ENCODE results near the gene TMEM132C. TPM values are rescaled to one million over a fixed set of nuclear protein-coding genes. Genes with fewer than 3 reads are reported as not detected.

TMEM132C gene
- polyA plus RNA-seq, 2 donors = 0.43 to 0.65 TPM

DNA sequence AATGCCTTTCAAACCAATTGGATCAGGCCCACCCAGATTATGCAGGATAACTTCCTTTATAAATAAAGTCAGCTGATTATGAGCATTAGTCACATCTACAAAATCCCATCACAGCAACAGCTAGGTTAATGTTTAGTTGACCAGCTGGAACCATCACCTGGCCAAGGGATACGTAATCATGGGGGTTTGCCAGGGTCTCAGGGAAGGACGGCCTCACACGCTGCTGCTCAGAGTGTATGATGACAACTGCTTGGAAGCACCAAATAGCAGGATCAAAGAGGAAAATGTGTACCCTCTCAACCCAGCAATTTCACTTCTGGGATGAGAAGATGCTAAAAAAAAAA is 394.2 kb downstream of the TMEM132C start:
- no peak overlapping the region for H3K4me3 ChIP-seq (ENCODE audit: low read depth in 1 of 2, low read length in 2 of 2)
- H3K4me1 ChIP-seq (ENCODE audit: control insufficient read depth in 2 of 2, insufficient read depth in 2 of 2, low read length in 1 of 2) = peaks cover 0 to 2% of the 10 kb centered on the region in 2 donors
- WGBS, 2 donors = 49 to 57% methylated on average over 3 of the region's 3 CpGs
- no peaks in the 10 kb centered on the region for H3K36me3 ChIP-seq (ENCODE audit: control insufficient read depth in 2 of 2, insufficient read depth in 2 of 2, low read length in 1 of 2)
- H3K9me3 ChIP-seq (ENCODE audit: control insufficient read depth in 2 of 2, insufficient read depth in 1 of 2, low read depth in 1 of 2, low read length in 1 of 2) = peaks cover 5 to 28% of the 10 kb centered on the region in 2 donors
- no peak overlapping the region for H3K27ac ChIP-seq (ENCODE audit: low read depth in 2 of 2, low read length in 1 of 2)
- H3K27me3 ChIP-seq (ENCODE audit: control insufficient read depth in 1 of 2, insufficient read depth in 2 of 2, low read length in 2 of 2) = no peaks in the 10 kb centered on the region

- no peak overlapping the region for H3K4me3 ChIP-seq (ENCODE audit: low read depth in 1 of 2, low read length in 2 of 2)
- WGBS, 2 donors = 33 to 46% methylated on average over 1 of the region's 1 CpG
These were observed 395.1 kb downstream of the TMEM132C start for GRCh38 chr12:128662101-128662500.

GRCh38 chr12:128664501-128664900 is 397.5 kb downstream of the TMEM132C start:
- Histone ChIP-seq H3K4me3 (ENCODE audit: low read depth in 1 of 2, low read length in 2 of 2) (no peak overlapping the region), H3K4me1 (ENCODE audit: control insufficient read depth in 2 of 2, insufficient read depth in 2 of 2, low read length in 1 of 2) (peaks cover 0 to 2% of the 10 kb centered on the region in 2 donors), H3K27ac (ENCODE audit: low read depth in 2 of 2, low read length in 1 of 2) (no peak overlapping the region), H3K36me3 (ENCODE audit: control insufficient read depth in 2 of 2, insufficient read depth in 2 of 2, low read length in 1 of 2) (no peaks in the 10 kb centered on the region), H3K9me3 (ENCODE audit: control insufficient read depth in 2 of 2, insufficient read depth in 1 of 2, low read depth in 1 of 2, low read length in 1 of 2) (peaks cover 5 to 20% of the 10 kb centered on the region in 2 donors), H3K27me3 (ENCODE audit: control insufficient read depth in 1 of 2, insufficient read depth in 2 of 2, low read length in 2 of 2) (no peaks in the 10 kb centered on the region)
- 77 to 82% methylated on average over 9 of the region's 9 CpGs for WGBS, 2 donors

More at GRCh38 chr12:128662101-128662500, 395.1 kb downstream of the TMEM132C start:
- H3K4me1 ChIP-seq (ENCODE audit: control insufficient read depth in 2 of 2, insufficient read depth in 2 of 2, low read length in 1 of 2) = peaks cover 0 to 2% of the 10 kb centered on the region in 2 donors
- no peaks in the 10 kb centered on the region for H3K27me3 ChIP-seq (ENCODE audit: control insufficient read depth in 1 of 2, insufficient read depth in 2 of 2, low read length in 2 of 2)
- H3K36me3 ChIP-seq (ENCODE audit: control insufficient read depth in 2 of 2, insufficient read depth in 2 of 2, low read length in 1 of 2) = no peaks in the 10 kb centered on the region
- no peak overlapping the region for H3K27ac ChIP-seq (ENCODE audit: low read depth in 2 of 2, low read length in 1 of 2)
- peaks cover 5 to 28% of the 10 kb centered on the region in 2 donors for H3K9me3 ChIP-seq (ENCODE audit: control insufficient read depth in 2 of 2, insufficient read depth in 1 of 2, low read depth in 1 of 2, low read length in 1 of 2)

GRCh38 chr12:128667193-128667592 is 400.2 kb downstream of the TMEM132C start:
- no peaks in the 10 kb centered on the region for H3K36me3 ChIP-seq (ENCODE audit: control insufficient read depth in 2 of 2, insufficient read depth in 2 of 2, low read length in 1 of 2)
- no peak overlapping the region for H3K4me3 ChIP-seq (ENCODE audit: low read depth in 1 of 2, low read length in 2 of 2)
- peaks cover 5 to 18% of the 10 kb centered on the region in 2 donors for H3K9me3 ChIP-seq (ENCODE audit: control insufficient read depth in 2 of 2, insufficient read depth in 1 of 2, low read depth in 1 of 2, low read length in 1 of 2)
- peaks cover 0 to 2% of the 10 kb centered on the region in 2 donors for H3K4me1 ChIP-seq (ENCODE audit: control insufficient read depth in 2 of 2, insufficient read depth in 2 of 2, low read length in 1 of 2)
- no peak overlapping the region for H3K27ac ChIP-seq (ENCODE audit: low read depth in 2 of 2, low read length in 1 of 2)
- 84 to 85% methylated on average over 7 of the region's 7 CpGs for WGBS, 2 donors
- H3K27me3 ChIP-seq (ENCODE audit: control insufficient read depth in 1 of 2, insufficient read depth in 2 of 2, low read length in 2 of 2) = no peaks in the 10 kb centered on the region

GRCh38 chr12:128671528-128672042 is 404.6 kb downstream of the TMEM132C start:
- Histone ChIP-seq H3K36me3 (ENCODE audit: control insufficient read depth in 2 of 2, insufficient read depth in 2 of 2, low read length in 1 of 2) (no peaks in the 10 kb centered on the region), H3K27ac (ENCODE audit: low read depth in 2 of 2, low read length in 1 of 2) (no peak overlapping the region), H3K9me3 (ENCODE audit: control insufficient read depth in 2 of 2, insufficient read depth in 1 of 2, low read depth in 1 of 2, low read length in 1 of 2) (no peaks in the 10 kb centered on the region), H3K4me3 (ENCODE audit: low read depth in 1 of 2, low read length in 2 of 2) (no peak overlapping the region), H3K4me1 (ENCODE audit: control insufficient read depth in 2 of 2, insufficient read depth in 2 of 2, low read length in 1 of 2) (no peaks in the 10 kb centered on the region), H3K27me3 (ENCODE audit: control insufficient read depth in 1 of 2, insufficient read depth in 2 of 2, low read length in 2 of 2) (no peaks in the 10 kb centered on the region)
- WGBS, 2 donors = 81 to 83% methylated on average over 5 of the region's 5 CpGs

- Histone ChIP-seq H3K36me3 (ENCODE audit: control insufficient read depth in 2 of 2, insufficient read depth in 2 of 2, low read length in 1 of 2) (no peaks in the 10 kb centered on the region), H3K27ac (ENCODE audit: low read depth in 2 of 2, low read length in 1 of 2) (no peak overlapping the region), H3K4me1 (ENCODE audit: control insufficient read depth in 2 of 2, insufficient read depth in 2 of 2, low read length in 1 of 2) (no peaks in the 10 kb centered on the region), H3K4me3 (ENCODE audit: low read depth in 1 of 2, low read length in 2 of 2) (no peak overlapping the region), H3K9me3 (ENCODE audit: control insufficient read depth in 2 of 2, insufficient read depth in 1 of 2, low read depth in 1 of 2, low read length in 1 of 2) (no peaks in the 10 kb centered on the region), H3K27me3 (ENCODE audit: control insufficient read depth in 1 of 2, insufficient read depth in 2 of 2, low read length in 2 of 2) (no peaks in the 10 kb centered on the region)
These were observed 405.5 kb downstream of the TMEM132C start for GRCh38 chr12:128672428-128672827.

DNA sequence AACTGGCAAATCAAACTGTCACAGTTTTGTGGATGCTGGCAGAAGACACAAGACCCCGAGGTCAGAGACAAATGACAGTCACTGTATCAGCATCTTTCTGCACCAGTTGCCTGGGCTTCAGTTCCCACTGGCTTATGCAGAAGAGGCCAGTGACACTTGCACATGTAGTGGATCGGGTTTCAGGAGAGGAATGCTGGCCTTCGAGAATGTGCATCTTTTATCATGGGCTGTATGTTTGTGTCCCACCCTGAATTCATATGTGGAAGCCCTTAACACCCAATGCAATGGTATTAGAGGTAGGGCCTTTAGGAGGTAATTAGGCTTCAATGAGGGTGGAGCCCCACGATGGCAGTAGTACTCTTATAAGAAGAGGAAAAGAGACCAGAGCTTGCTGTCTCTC is 405.9 kb downstream of the TMEM132C start:
- 52 to 55% methylated on average over 4 of the region's 4 CpGs for WGBS, 2 donors
- Histone ChIP-seq H3K27me3 (ENCODE audit: control insufficient read depth in 1 of 2, insufficient read depth in 2 of 2, low read length in 2 of 2) (no peaks in the 10 kb centered on the region), H3K9me3 (ENCODE audit: control insufficient read depth in 2 of 2, insufficient read depth in 1 of 2, low read depth in 1 of 2, low read length in 1 of 2) (no peaks in the 10 kb centered on the region), H3K4me3 (ENCODE audit: low read depth in 1 of 2, low read length in 2 of 2) (no peak overlapping the region), H3K4me1 (ENCODE audit: control insufficient read depth in 2 of 2, insufficient read depth in 2 of 2, low read length in 1 of 2) (no peaks in the 10 kb centered on the region), H3K36me3 (ENCODE audit: control insufficient read depth in 2 of 2, insufficient read depth in 2 of 2, low read length in 1 of 2) (no peaks in the 10 kb centered on the region), H3K27ac (ENCODE audit: low read depth in 2 of 2, low read length in 1 of 2) (no peak overlapping the region)

GRCh38 chr12:128675576-128675975 is 408.6 kb downstream of the TMEM132C start:
- no peaks in the 10 kb centered on the region for H3K36me3 ChIP-seq (ENCODE audit: control insufficient read depth in 2 of 2, insufficient read depth in 2 of 2, low read length in 1 of 2)
- no peak overlapping the region for H3K27ac ChIP-seq (ENCODE audit: low read depth in 2 of 2, low read length in 1 of 2)
- H3K4me1 ChIP-seq (ENCODE audit: control insufficient read depth in 2 of 2, insufficient read depth in 2 of 2, low read length in 1 of 2) = no peaks in the 10 kb centered on the region
- H3K4me3 ChIP-seq (ENCODE audit: low read depth in 1 of 2, low read length in 2 of 2) = no peak overlapping the region
- no peaks in the 10 kb centered on the region for H3K27me3 ChIP-seq (ENCODE audit: control insufficient read depth in 1 of 2, insufficient read depth in 2 of 2, low read length in 2 of 2)
- H3K9me3 ChIP-seq (ENCODE audit: control insufficient read depth in 2 of 2, insufficient read depth in 1 of 2, low read depth in 1 of 2, low read length in 1 of 2) = peaks cover 0 to 3% of the 10 kb centered on the region in 2 donors

DNA sequence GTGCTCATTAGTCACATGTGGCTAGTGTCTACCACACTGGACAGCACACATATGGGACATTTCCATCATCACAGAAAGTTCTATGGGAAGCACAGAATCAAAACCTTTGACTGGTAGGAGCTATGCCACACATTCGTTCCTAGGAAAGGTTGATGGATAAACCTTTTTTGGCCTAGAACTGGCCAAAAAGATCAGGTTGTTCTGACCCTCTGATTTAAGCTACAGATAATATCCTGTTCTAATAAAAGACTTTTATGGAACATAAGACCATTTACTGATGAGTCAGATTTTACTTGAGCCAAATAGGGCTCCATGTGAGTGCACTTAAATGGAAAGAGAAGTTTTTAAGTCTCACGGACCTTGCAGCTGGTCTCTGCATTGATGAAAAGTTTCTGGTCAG is 413.6 kb downstream of the TMEM132C start:
- no peaks in the 10 kb centered on the region for H3K36me3 ChIP-seq (ENCODE audit: control insufficient read depth in 2 of 2, insufficient read depth in 2 of 2, low read length in 1 of 2)
- no peaks in the 10 kb centered on the region for H3K27me3 ChIP-seq (ENCODE audit: control insufficient read depth in 1 of 2, insufficient read depth in 2 of 2, low read length in 2 of 2)
- H3K4me1 ChIP-seq (ENCODE audit: control insufficient read depth in 2 of 2, insufficient read depth in 2 of 2, low read length in 1 of 2) = no peaks in the 10 kb centered on the region
- no peak overlapping the region for H3K4me3 ChIP-seq (ENCODE audit: low read depth in 1 of 2, low read length in 2 of 2)
- H3K9me3 ChIP-seq (ENCODE audit: control insufficient read depth in 2 of 2, insufficient read depth in 1 of 2, low read depth in 1 of 2, low read length in 1 of 2) = peaks cover 3 to 9% of the 10 kb centered on the region in 2 donors
- no peak overlapping the region for H3K27ac ChIP-seq (ENCODE audit: low read depth in 2 of 2, low read length in 1 of 2)
- WGBS, 2 donors = 44 to 56% methylated on average over 2 of the region's 2 CpGs

GRCh38 chr12:128682548-128683275 is 415.7 kb downstream of the TMEM132C start:
- Histone ChIP-seq H3K27ac (ENCODE audit: low read depth in 2 of 2, low read length in 1 of 2) (no peak overlapping the region), H3K36me3 (ENCODE audit: control insufficient read depth in 2 of 2, insufficient read depth in 2 of 2, low read length in 1 of 2) (no peaks in the 10 kb centered on the region), H3K4me3 (ENCODE audit: low read depth in 1 of 2, low read length in 2 of 2) (no peak overlapping the region), H3K27me3 (ENCODE audit: control insufficient read depth in 1 of 2, insufficient read depth in 2 of 2, low read length in 2 of 2) (no peaks in the 10 kb centered on the region), H3K9me3 (ENCODE audit: control insufficient read depth in 2 of 2, insufficient read depth in 1 of 2, low read depth in 1 of 2, low read length in 1 of 2) (peaks cover 6 to 13% of the 10 kb centered on the region in 2 donors), H3K4me1 (ENCODE audit: control insufficient read depth in 2 of 2, insufficient read depth in 2 of 2, low read length in 1 of 2) (no peaks in the 10 kb centered on the region)
- 82 to 85% methylated on average over 20 of the region's 20 CpGs for WGBS, 2 donors
